Gastroesophageal sphincter (tissue), 3 donors: ENCODE data around the gene CMTM7.

Experiments
- CTCF ChIP-seq, 4 experiments: fragments of 200-600 bp in 2 of 4; fragments of 450-650 bp in 2 of 4; sonication (generic) in 1 of 4; IDR thresholded peaks; one replicate each; pipeline ENCODE4 v1.5.1; 2017 to 2019; ENCODE audit warnings: antibody characterized with exemption in 4 of 4, mild to moderate bottlenecking in 2 of 4, moderate library complexity in 2 of 4
- EP300 ChIP-seq: sonication (generic); formaldehyde crosslinking; IDR thresholded peaks from one replicate; pipeline ENCODE4 v1.6.1; 2017; ENCODE audit warnings: antibody characterized with exemption, mild to moderate bottlenecking
- POLR2A ChIP-seq, 2 donors: fragments of 450-650 bp; IDR thresholded peaks; one replicate each; pipeline ENCODE4 v1.6.1; 2017; ENCODE audit warnings: antibody characterized with exemption in 2 of 2, mild to moderate bottlenecking in 2 of 2, moderate library complexity in 1 of 2

DNA sequence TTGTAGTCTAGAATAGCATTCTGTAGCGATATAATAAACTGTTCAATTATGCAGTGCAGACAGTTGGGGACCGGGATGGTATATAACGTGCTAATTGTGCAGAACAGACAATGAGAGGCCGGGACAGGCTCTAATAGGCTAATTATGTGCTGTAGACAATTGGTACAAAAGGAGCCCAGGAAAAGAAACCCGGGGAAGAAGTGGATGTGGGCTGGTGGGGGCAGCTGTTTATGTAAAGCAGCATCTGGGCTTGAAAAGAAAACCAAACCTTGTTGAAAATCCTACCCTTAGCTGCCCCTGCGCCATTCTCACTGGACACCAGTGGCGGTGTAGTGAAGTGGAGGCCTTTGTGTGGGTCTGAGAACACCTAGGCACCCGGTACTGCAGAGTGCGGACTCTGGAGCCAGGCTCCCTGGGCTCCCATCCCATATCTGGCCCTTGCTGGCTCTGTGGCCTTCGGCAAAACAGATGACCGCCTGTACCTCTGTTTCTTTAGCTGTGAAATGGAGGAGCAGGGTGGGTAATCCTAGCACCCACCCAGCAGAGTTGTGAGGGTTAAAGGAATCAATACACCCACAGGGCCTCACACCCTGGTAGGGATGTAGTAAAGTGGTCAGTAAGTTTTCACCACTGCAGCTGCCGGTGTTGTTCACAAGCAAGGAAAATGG is 59.5 kb downstream of the CMTM7 start:
- TF ChIP-seq CTCF (IDR thresholded peaks at IDR 0.05) (no peak), POLR2A (IDR thresholded peaks at IDR 0.05) (no peak), EP300 (no peak)
